Lung (tissue), 12 donors: ENCODE measurements around the gene TAF4. TPM values are rescaled to one million over a fixed set of nuclear protein-coding genes. Genes with fewer than 3 reads are reported as not detected.

Experiments used
- ATAC-seq: fragments of 200-7000 bp; cut with Tn5 transposase; one replicate; pipeline ENCODE4 v1.9.1; 2020; ENCODE audit warnings: moderate number of reproducible peaks; ENCODE audit not compliant: insufficient read depth, low FRiP score
- DNase-seq, 3 donors: peaks; one replicate each; pipeline ENCODE4 v3.0.0-alpha.2; 2013 to 2017
- H3K27ac ChIP-seq, 2 donors: one replicate each; pipeline ENCODE4 v1.5.1; 2013; ENCODE audit warnings: mild to moderate bottlenecking in 2 of 2, moderate library complexity in 2 of 2, control low read depth in 1 of 2, inconsistent platforms in 1 of 2, low read depth in 1 of 2, low read length in 1 of 2
- H3K27me3 ChIP-seq, 3 donors: one replicate each; pipeline ENCODE4 v1.5.1; 2013; ENCODE audit warnings: low read length in 2 of 3; ENCODE audit not compliant: control insufficient read depth in 3 of 3, insufficient read depth in 3 of 3
- H3K36me3 ChIP-seq, 4 donors: one replicate each; pipeline ENCODE4 v1.5.1; 2013; ENCODE audit warnings: low read length in 4 of 4, mild to moderate bottlenecking in 1 of 4, moderate library complexity in 1 of 4; ENCODE audit not compliant: control insufficient read depth in 4 of 4, insufficient read depth in 4 of 4
- H3K4me1 ChIP-seq, 5 donors: one replicate each; pipeline ENCODE4 v1.5.1; 2013; ENCODE audit warnings: low read length in 5 of 5, mild to moderate bottlenecking in 2 of 5, moderate library complexity in 1 of 5; ENCODE audit not compliant: control insufficient read depth in 5 of 5, insufficient read depth in 5 of 5
- H3K4me3 ChIP-seq: one replicate; pipeline ENCODE4 v1.5.1; 2013; ENCODE audit warnings: mild to moderate bottlenecking, control low read depth, moderate library complexity
- H3K9ac ChIP-seq, 2 donors: one replicate each; pipeline ENCODE4 v1.5.1; 2013; ENCODE audit warnings: low read length in 2 of 2, control low read depth in 1 of 2; ENCODE audit not compliant: insufficient read depth in 1 of 2
- H3K9me3 ChIP-seq, 4 donors: one replicate each; pipeline ENCODE4 v1.5.1; 2013; ENCODE audit warnings: low read length in 3 of 4, mild to moderate bottlenecking in 1 of 4, moderate library complexity in 1 of 4; ENCODE audit not compliant: control insufficient read depth in 4 of 4, insufficient read depth in 3 of 4
- CTCF ChIP-seq: IDR thresholded peaks from 2 replicates; pipeline ENCODE4 v1.5.1; 2012; ENCODE audit warnings: mild to moderate bottlenecking; ENCODE audit errors: control extremely low read depth, extremely low read depth
- WGBS, 2 donors: extraction: QIAGEN DNeasy Blood & Tissue Kit; methylation state at CpG; one replicate each; pipeline ENCODE4 v1.1.7; 2013; 5-methylcytosine and 5-hydroxymethylcytosine counted together
- polyA plus RNA-seq, 2 donors: library from polyadenylated mRNA; stranded (reverse); fragments of 200-250 nt; gene quantifications; one replicate each; pipeline ENCODE4 v1.2.1, GENCODE V29; 2013
- total RNA-seq, 2 donors: library from RNA; depleted of rRNA in 1 of 2; stranded (reverse); fragments of >200 nt in 1 of 2; gene quantifications; one replicate each; pipeline ENCODE4 v1.2.1, GENCODE V29; 2014 to 2021
- donor health status: control.
- donor health status: control.
- donor health status: Bipolar disorder and iron deficiency.
- donor health status: healthy.
- donor health status: DM: yes; HTN: yes; CAD: no.

TAF4 gene
- total and polyA plus RNA-seq, 4 donors = 5.4 to 20.3 (median 10.9) TPM

- Histone ChIP-seq H3K9me3 (no peaks in the 10 kb centered on the region), H3K27me3 (no peaks in the 10 kb centered on the region), H3K9ac (no peak overlapping the region), H3K27ac (no peak overlapping the region), H3K4me1 (no peaks in the 10 kb centered on the region), H3K36me3 (no peaks in the 10 kb centered on the region), H3K4me3 (no peak overlapping the region)
- DNase-seq (no peak), ATAC-seq (no peak)
- WGBS, 2 donors = 80 to 87% methylated on average over 31 of the region's 31 CpGs
- TF ChIP-seq CTCF = no peak
Measured at GRCh38 chr20:61937963-61938838, 127.5 kb downstream of the TAF4 start.

- no peak for DNase-seq
- no peak for ATAC-seq
- Histone ChIP-seq H3K9ac (no peak overlapping the region), H3K27me3 (peaks cover 0 to 5% (median 0%) of the 10 kb centered on the region in 3 donors), H3K9me3 (peaks cover 0 to 4% (median 0%) of the 10 kb centered on the region in 4 donors), H3K36me3 (no peaks in the 10 kb centered on the region), H3K27ac (no peak overlapping the region), H3K4me3 (no peak overlapping the region), H3K4me1 (no peaks in the 10 kb centered on the region)
- 74 to 85% methylated on average over 10 of the region's 10 CpGs for WGBS, 2 donors
- no peak for TF ChIP-seq CTCF
Measured at GRCh38 chr20:61937146-61937962, 128.3 kb downstream of the TAF4 start.

GRCh38 chr20:61936701-61937131 lies 129.0 kb downstream of the TAF4 start:
- Histone ChIP-seq H3K4me3 (no peak overlapping the region), H3K4me1 (no peaks in the 10 kb centered on the region), H3K27me3 (peaks cover 0 to 7% (median 0%) of the 10 kb centered on the region in 3 donors), H3K36me3 (no peaks in the 10 kb centered on the region), H3K9me3 (peaks cover 0 to 4% (median 0%) of the 10 kb centered on the region in 4 donors), H3K27ac (no peak overlapping the region), H3K9ac (no peak overlapping the region)
- WGBS, 2 donors = 84 to 89% methylated on average over 29 of the region's 29 CpGs
- ATAC-seq (no peak), DNase-seq (no peak)
- TF ChIP-seq CTCF = no peak
